Liver (tissue), 3 donors: ENCODE measurements around the gene LDLRAD4.

ENCODE experiments used
- CTCF ChIP-seq: fragments of 150-350 bp; IDR thresholded peaks from 2 replicates; pipeline ENCODE4 v1.5.1; 2017; ENCODE audit warnings: improper control_type of control experiment, low read depth, low read length; ENCODE audit not compliant: missing input control
- EGR1 ChIP-seq, 2 donors: IDR thresholded peaks; 2 replicates each; pipeline ENCODE4 v1.6.1; 2016 to 2018; ENCODE audit warnings: antibody characterized with exemption in 2 of 2, low read depth in 2 of 2
- HNF4A ChIP-seq, 2 donors: conservative IDR thresholded peaks; 2 replicates each; pipeline ENCODE4 v1.6.1; 2016; ENCODE audit warnings: antibody characterized with exemption in 2 of 2, mild to moderate bottlenecking in 2 of 2
- RAD21 ChIP-seq, 2 donors: IDR thresholded peaks; 2 replicates each; pipeline ENCODE4 v1.6.1; 2016; ENCODE audit warnings: antibody characterized with exemption in 2 of 2, mild to moderate bottlenecking in 2 of 2
- REST ChIP-seq: IDR thresholded peaks from 2 replicates; pipeline ENCODE4 v1.6.1; 2016; ENCODE audit warnings: antibody characterized with exemption, mild to moderate bottlenecking
- SP1 ChIP-seq: IDR thresholded peaks from 2 replicates; pipeline ENCODE4 v1.6.1; 2018; ENCODE audit warnings: antibody characterized with exemption, mild to moderate bottlenecking
- TAF1 ChIP-seq: conservative IDR thresholded peaks from 2 replicates; pipeline ENCODE4 v1.6.1; 2016; ENCODE audit warnings: antibody characterized with exemption, mild to moderate bottlenecking
- YY1 ChIP-seq: IDR thresholded peaks from 2 replicates; pipeline ENCODE4 v1.6.1; 2016; ENCODE audit warnings: antibody characterized with exemption, mild to moderate bottlenecking
- ZBTB33 ChIP-seq: IDR thresholded peaks from 2 replicates; pipeline ENCODE4 v1.6.1; 2016; ENCODE audit warnings: antibody characterized with exemption
- donor health status: healthy.
- donor health status: healthy.

- TF ChIP-seq CTCF (no peak), RAD21 (IDR thresholded peaks at IDR 0.05) (no peak), REST (no peak), SP1 (no peak), EGR1 (IDR thresholded peaks at IDR 0.05; ENCODE audit: low read depth in 2 of 2) (no peak), HNF4A (conservative IDR thresholded peaks at IDR 0.05) (no peak), YY1 (no peak), ZBTB33 (no peak), TAF1 (no peak)
Measured at GRCh38 chr18:13580991-13581390, 362.4 kb downstream of the LDLRAD4 start.
